ENCODE results near the gene ADH1C.
"Not testable (repeated sequence)": the region's sequence is repeated elsewhere in the genome, so short reads cannot be mapped to it uniquely, and the experiment has no call there.

The ADH1C gene

DNA sequence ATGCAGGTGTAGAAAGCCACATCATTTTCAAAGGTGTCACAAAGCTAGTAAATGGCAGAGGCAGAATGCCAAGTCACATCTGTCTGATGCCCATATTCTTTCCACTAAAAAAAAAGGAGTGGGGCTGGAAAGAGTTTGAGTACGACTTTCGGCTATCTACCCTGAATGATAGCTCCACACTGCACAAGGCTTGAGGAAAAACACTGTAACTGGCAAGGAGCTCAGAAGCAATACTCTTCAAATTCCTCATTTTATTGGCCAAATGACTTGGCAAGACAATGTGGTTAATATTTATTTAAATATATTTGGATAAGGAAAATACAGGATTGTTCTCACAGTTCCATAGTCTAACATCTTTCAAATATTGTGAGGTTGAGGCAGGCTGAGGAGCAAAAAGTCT lies 5.4 kb upstream of the ADH1C start:
- no peak for DNase-seq (ENCODE audit: low spot score)

DNA sequence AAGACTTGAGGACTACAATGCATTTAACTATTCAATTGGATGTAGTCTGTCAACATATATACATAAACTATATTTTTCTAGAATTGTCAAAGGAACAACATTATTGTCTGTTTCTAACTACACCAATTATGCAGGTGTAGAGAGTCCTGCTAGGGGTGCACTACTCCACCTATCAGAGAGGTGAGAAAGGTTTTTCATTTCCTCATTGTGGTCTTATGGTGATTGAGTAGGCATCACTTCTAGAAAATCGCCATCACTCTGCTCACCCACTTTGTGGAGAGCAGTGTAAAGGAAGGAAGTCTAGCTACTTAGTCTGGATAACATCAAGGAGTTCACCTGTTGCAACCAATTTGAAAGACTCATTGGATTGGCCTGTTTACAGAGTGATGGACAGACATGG lies 4.4 kb upstream of the ADH1C start:
- DNase-seq (ENCODE audit: low spot score), result no peak

GRCh38 chr4:99356149-99356548 lies 3.6 kb upstream of the ADH1C start:
- not testable (repeated sequence) for DNase-seq (ENCODE audit: low spot score)

DNA sequence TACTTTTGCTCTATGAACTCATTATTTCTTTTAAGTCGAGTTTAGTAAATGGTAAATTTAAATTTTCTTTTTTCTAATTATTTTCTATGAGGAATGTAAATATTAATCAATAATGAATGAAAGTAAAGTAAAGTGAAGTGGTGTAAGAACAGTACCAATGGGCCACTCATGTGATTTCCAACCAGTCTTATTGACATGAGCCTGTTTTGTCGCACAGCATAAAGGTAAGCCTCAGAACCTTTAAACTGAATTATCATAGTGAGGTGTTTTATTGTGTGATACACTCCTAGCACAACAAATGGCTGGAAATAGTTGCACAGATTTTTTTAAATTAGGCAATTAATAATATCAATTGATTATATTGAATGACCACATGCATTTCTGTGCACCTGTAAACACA lies 1.1 kb downstream of the ADH1C start:
- no peak for DNase-seq (ENCODE audit: low spot score)

DNA sequence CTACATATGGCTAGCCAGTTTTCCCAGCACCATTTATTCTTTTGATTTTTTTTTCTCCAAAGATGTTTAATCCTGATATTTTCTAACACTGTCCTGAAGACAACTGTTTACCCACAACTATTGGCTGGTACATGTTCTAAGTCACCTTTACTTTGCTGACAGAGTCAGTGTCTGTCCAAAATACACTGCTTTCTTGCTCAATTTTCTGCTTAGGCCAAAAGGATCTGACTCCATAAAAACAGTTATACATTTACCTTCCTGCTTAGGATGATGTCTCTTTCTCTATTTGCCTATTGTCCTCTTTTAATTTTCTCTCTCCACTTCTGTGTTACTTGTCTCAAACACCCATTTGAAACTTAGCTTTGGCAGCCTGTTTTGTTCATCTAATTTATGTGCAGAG lies 3.2 kb downstream of the ADH1C start:
- DNase-seq (ENCODE audit: low spot score), result no peak

- not testable (repeated sequence) for DNase-seq (ENCODE audit: low spot score)
Observed at GRCh38 chr4:99342624-99343023, 9.9 kb downstream of the ADH1C start.

DNA sequence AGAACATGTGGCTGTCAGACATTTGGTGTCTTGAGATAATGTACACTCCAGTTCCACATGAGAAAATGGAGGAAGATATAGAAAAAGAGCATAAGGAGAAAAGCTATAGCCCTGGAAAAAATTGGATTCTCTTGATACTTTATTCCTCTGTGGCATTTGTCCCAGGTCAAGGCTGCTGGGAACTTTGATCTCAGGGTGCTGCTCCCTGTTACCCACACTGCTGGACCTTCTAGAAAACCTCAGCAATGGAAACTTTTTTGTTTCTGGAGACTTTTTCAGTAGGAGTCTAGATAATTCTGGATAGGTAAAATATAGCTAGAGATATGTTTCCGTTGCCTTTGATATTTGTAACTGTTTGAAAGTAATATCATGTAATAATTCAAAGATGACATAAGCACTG lies 11.1 kb downstream of the ADH1C start:
- DNase-seq (ENCODE audit: low spot score), result no peak

GRCh38 chr4:99339172-99339571 lies 13.4 kb downstream of the ADH1C start:
- no peak for DNase-seq (ENCODE audit: low spot score)

DNA sequence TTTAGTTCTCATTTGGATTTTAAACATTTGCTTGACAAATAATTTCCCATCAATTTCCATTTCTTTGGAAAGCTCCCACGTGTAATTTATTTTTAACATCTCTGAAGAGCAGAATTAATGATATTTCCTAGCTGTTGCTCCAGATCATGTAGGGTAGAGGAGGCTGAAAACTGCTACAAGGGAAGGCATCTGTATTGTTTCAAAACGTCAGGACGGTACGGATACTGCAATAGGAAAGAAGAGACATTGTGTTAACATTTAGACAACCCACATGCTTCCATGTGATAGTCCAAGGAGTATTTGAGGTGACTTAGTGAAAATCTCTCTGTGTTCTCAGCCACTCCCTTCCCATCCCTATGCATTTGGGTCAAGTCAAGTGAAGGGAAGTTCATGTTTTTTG lies 16.0 kb downstream of the ADH1C start:
- no peak for DNase-seq (ENCODE audit: low spot score)

GRCh38 chr4:99334880-99335279 lies 17.7 kb downstream of the ADH1C start:
- no peak for DNase-seq (ENCODE audit: low spot score)

GRCh38 chr4:99330648-99331047 lies 21.9 kb downstream of the ADH1C start:
- no peak for DNase-seq (ENCODE audit: low spot score)

DNA sequence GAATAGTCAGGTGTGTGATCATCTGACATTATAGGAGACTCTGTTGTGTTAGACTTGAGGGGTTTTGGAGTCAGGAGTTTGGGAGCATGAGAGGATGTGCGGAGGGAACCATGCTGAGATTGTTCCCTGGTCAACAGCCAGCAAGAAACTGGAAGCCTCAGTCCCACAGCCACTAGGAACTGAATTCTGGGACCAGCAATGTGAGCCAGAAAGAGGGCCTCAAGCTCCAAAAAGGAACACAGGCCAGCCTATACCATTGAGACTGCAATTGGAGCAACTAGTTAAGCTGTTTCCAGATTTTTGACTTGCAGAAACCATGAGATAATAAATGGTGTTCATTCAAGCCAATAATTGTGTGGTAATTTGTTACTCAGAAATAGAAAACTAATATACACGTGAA lies 22.7 kb downstream of the ADH1C start:
- DNase-seq (ENCODE audit: low spot score), result no peak

DNA sequence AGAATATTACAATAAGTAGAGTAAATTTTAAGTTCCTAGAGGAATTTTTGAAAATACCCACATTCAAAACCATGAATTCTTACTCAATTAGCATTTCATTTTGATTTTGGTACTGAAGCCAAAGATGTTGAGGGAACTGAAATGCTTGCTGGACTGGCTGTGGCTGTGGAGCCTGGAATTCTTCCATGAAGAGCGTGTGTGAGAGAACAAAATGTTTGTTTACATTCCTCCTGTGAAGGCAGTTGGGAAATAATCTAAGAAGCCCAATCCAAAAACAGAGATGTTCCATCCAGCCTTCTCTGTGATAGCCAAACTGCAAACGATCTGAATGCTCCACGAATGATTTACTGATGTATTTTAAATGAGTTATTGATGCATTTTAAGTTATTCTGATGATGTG lies 27.6 kb downstream of the ADH1C start:
- DNase-seq (ENCODE audit: low spot score), result peak; percentile 83

- DNase-seq (ENCODE audit: low spot score), result no peak
Observed at GRCh38 chr4:99324361-99324760, 28.2 kb downstream of the ADH1C start.

DNA sequence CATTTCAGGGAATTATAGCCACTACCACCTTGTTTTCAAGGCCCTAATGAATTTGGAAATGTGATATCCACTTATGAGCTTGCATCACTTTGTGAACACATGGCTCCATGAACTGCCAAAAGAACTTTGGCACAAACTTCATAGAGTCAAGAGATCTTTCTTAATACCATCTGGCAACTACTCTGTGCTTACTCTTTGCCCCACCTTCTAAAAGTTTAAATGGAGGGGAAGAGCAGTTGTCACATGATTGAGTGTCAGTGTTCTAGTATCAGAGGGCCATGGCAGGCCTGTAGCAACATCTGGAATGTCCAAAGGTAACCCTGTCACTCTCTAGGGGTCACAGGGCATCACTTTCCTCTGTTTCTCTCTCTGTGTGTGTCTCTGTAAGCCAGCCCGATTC lies 28.8 kb downstream of the ADH1C start:
- peak; percentile 29 for DNase-seq (ENCODE audit: low spot score)

- no peak for DNase-seq (ENCODE audit: low spot score)
Observed at GRCh38 chr4:99321241-99322191, 31.0 kb downstream of the ADH1C start, which contains the start of gene ADH1B. ADH1B (minus strand) TSS chr4:99321401; CDS start chr4:99321331, 70 bp downstream.

- not testable (repeated sequence) for DNase-seq (ENCODE audit: low spot score)
Observed at GRCh38 chr4:99317811-99318210, 34.7 kb downstream of the ADH1C start.

DNA sequence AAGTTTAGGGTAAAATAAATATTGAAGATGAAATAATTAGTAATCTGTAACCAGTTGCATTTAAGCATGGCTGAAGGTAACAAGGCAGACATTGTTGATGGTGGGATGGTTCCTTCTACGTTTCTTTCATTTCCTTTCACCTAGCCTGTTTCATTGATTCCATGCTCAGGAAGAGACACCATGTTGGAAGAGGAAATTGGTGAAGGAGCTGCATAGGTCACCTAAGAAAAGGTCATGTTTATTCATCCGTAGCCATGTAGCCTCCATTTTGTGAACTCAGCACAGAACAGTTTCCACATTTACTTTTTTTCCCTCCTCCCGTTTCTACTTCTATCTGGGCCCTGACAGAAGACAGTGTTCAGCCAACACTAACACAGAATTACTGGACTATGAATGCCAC lies 35.2 kb downstream of the ADH1C start:
- DNase-seq (ENCODE audit: low spot score), result no peak

GRCh38 chr4:99315839-99316238 lies 36.7 kb downstream of the ADH1C start:
- no peak for DNase-seq (ENCODE audit: low spot score)

- DNase-seq (ENCODE audit: low spot score), result no peak
Observed at GRCh38 chr4:99314211-99314610, 38.3 kb downstream of the ADH1C start.

GRCh38 chr4:99310389-99310788 lies 42.2 kb downstream of the ADH1C start:
- DNase-seq (ENCODE audit: low spot score), result no peak

DNA sequence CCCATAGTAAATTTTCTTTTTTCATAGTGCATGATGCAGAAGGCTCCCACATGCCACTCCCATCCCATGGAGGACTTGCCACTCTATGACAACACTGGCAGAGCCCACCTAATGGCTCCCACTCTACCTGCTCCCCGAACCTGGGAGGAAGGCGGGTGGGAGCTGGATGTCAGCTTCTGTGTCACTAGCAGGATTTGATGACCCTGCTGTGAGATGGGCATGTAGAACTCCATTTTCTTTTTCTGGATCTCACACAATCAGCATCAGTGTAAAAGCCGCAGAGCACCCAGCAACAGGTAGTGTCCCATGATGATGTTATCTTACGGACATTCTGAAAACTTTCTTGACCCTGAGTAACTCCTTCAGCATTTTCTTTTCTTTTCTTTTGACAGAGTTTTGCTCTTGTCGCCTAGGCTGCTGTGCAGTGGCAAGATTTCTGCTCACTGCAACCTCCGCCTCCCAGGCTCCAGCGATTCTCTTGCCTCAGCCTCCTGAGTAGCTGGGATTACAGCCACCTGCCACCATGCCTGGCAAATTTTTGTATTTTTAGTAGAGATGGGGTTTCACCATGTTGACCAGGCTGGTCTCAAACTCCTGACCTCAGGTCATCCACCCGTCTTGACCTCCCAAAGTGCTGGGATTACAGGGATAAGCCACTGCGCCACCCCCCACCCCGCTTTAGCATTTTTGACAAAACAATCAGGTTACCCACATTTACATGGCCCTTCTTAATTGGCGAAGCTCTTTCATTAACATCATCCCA lies 46.7 kb downstream of the ADH1C start:
- DNase-seq (ENCODE audit: low spot score), result no peak
